Astrocyte (in vitro differentiated cells and primary cell): ENCODE data around the gene SYNM.

Experiments used
- CTCF ChIP-seq: IDR thresholded peaks from 2 replicates; pipeline ENCODE4 v1.5.1; 2011; ENCODE audit warnings: low read depth, mild to moderate bottlenecking, inconsistent platforms, low read length, moderate library complexity; ENCODE audit not compliant: insufficient read depth
- EZH2 ChIP-seq: IDR thresholded peaks from 2 replicates; pipeline ENCODE4 v1.6.1; 2012; ENCODE audit warnings: mild to moderate bottlenecking, low read length, inconsistent platforms; ENCODE audit not compliant: insufficient read depth

GRCh38 chr15:99096894-99097426, 7.9 kb upstream of the SYNM start:
- TF ChIP-seq CTCF (no peak), EZH2 (no peak)
